ENCODE results near the gene PELI3. TPM values are rescaled to one million over a fixed set of nuclear protein-coding genes. Genes with fewer than 3 reads are reported as not detected.
"Not testable (repeated sequence)": the region's sequence is repeated elsewhere in the genome, so short reads cannot be mapped to it uniquely, and the experiment has no call there.

PELI3 gene
- total and polyA plus RNA-seq, 2 donors (not counting 1 experiment from before 2014, with no cell fraction given), result 3.2 to 15.6 TPM

DNA sequence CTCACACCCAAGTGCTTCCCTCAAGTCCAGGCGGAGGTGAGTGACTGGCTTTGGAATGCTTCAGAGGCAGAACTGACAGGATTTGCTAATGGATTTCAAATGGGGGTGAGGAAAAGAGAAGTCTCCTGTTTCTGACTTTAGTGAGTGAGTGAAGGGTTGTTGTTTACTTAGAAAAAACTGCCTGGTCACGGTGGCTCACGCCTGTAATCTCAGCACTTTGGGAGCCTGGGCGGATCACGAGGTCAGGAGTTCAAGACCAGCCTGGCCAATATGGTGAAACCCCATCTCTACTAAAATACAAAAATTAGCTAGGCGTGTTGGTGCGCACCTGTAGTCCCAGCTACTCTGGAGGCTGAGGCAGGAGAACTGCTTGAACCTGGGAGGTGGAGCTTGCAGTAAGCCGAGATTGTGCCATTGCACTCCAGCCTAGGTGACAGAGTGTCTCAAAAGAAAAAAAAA, 34.8 kb upstream of the PELI3 start:
- 100% methylated on average over 4 of the region's 8 CpGs for WGBS (ENCODE audit: insufficient coverage)
- H3K4me3 ChIP-seq (ENCODE audit: control extremely low read depth in 1 of 5, extremely low read depth in 1 of 5, insufficient read depth in 1 of 5, low read depth in 2 of 5, low read length in 4 of 5); H3K27ac Mint-ChIP-seq; H3K4me1 Mint-ChIP-seq; H4K20me1 ChIP-seq (ENCODE audit: control insufficient read depth, insufficient read depth, low read length, poor library complexity, severe bottlenecking); H3K79me2 ChIP-seq (ENCODE audit: control insufficient read depth, insufficient read depth, low read length); H3K4me1 ChIP-seq (ENCODE audit: control insufficient read depth in 2 of 2, insufficient read depth in 2 of 2, low read length in 2 of 2); H3K9me3 Mint-ChIP-seq (ENCODE audit: insufficient read depth); DNase-seq; H3K27ac ChIP-seq (ENCODE audit: low read length in 2 of 2); H2AFZ ChIP-seq (ENCODE audit: insufficient read depth, low read depth, low read length, poor library complexity, severe bottlenecking); H3K9me3 ChIP-seq (ENCODE audit: control extremely low read depth in 1 of 3, control insufficient read depth in 2 of 3, insufficient read depth in 1 of 3, low read length in 2 of 3); H3K9ac ChIP-seq (ENCODE audit: low read length); H3K27me3 Mint-ChIP-seq; ATAC-seq (ENCODE audit: low read depth); intact Hi-C loops (cut with micrococcal nuclease); POLR2A ChIA-PET; H3K27me3 ChIP-seq (replicated peaks in 1 of 4; ENCODE audit: control extremely low read depth in 1 of 4, control insufficient read depth in 3 of 4, insufficient read depth in 4 of 4, low read length in 3 of 4); H3K4me3 Mint-ChIP-seq; H3K4me2 ChIP-seq (replicated peaks; ENCODE audit: low read depth, low read length, poor library complexity, severe bottlenecking): not testable (repeated sequence)
- CTCF ChIA-PET, result interaction anchor here (0.7 to 1.7 kb wide), 5 partner anchors 20 to 434 kb away, joined by 3 to 5 read pairs (median 4); partner anchors contain the start of gene DPP3
- peaks cover 0 to 21% of the 10 kb centered on the region in 2 experiments for H3K36me3 ChIP-seq (replicated peaks in 1 of 2; ENCODE audit: control extremely low read depth in 1 of 2, control insufficient read depth in 1 of 2, extremely low read depth in 1 of 2, insufficient read depth in 2 of 2, low read length in 1 of 2)

- H3K27me3 Mint-ChIP-seq, result no peaks in the 10 kb centered on the region
- ATAC-seq (ENCODE audit: low read depth) (no peak), DNase-seq (no peak)
- Histone ChIP-seq H4K20me1 (ENCODE audit: control insufficient read depth, insufficient read depth, low read length, poor library complexity, severe bottlenecking) (no peaks in the 10 kb centered on the region), H3K9me3 (ENCODE audit: control extremely low read depth in 1 of 3, control insufficient read depth in 2 of 3, insufficient read depth in 1 of 3, low read length in 2 of 3) (no peaks in the 10 kb centered on the region), H3K27me3 (replicated peaks in 1 of 4; ENCODE audit: control extremely low read depth in 1 of 4, control insufficient read depth in 3 of 4, insufficient read depth in 4 of 4, low read length in 3 of 4) (no peaks in the 10 kb centered on the region), H3K4me3 (ENCODE audit: control extremely low read depth in 1 of 5, extremely low read depth in 1 of 5, insufficient read depth in 1 of 5, low read depth in 2 of 5, low read length in 4 of 5) (no peak overlapping the region), H3K9ac (ENCODE audit: low read length) (no peak overlapping the region), H3K36me3 (replicated peaks in 1 of 2; ENCODE audit: control extremely low read depth in 1 of 2, control insufficient read depth in 1 of 2, extremely low read depth in 1 of 2, insufficient read depth in 2 of 2, low read length in 1 of 2) (peaks cover 0 to 25% of the 10 kb centered on the region in 2 experiments), H3K4me2 (replicated peaks; ENCODE audit: low read depth, low read length, poor library complexity, severe bottlenecking) (no peak overlapping the region), H3K4me1 (ENCODE audit: control insufficient read depth in 2 of 2, insufficient read depth in 2 of 2, low read length in 2 of 2) (no peaks in the 10 kb centered on the region), H3K79me2 (ENCODE audit: control insufficient read depth, insufficient read depth, low read length) (peaks cover 7% of the 10 kb centered on the region), H2AFZ (ENCODE audit: insufficient read depth, low read depth, low read length, poor library complexity, severe bottlenecking) (no peak overlapping the region), H3K27ac (ENCODE audit: low read length in 2 of 2) (no peak overlapping the region)
- ChIA-PET CTCF (interaction anchor here (1.2 to 1.8 kb wide), 6 partner anchors 11 to 246 kb away, joined by 3 to 6 read pairs (median 4); partner anchors contain the start of genes DPP3 and NPAS4), POLR2A (no interaction called here)
- H3K27ac Mint-ChIP-seq, result no peak overlapping the region
- TF ChIP-seq CTCF (IDR thresholded peaks at IDR 0.05) (no peak), EZH2 (IDR thresholded peaks at IDR 0.05; ENCODE audit: borderline replicate concordance, insufficient read depth, low read depth, low read length, poor library complexity, severe bottlenecking) (no peak)
- 76% methylated on average over 4 of the region's 7 CpGs for WGBS (ENCODE audit: insufficient coverage)
- intact Hi-C loops (cut with micrococcal nuclease), result no loop called here
- no peak overlapping the region for H3K4me3 Mint-ChIP-seq
- H3K9me3 Mint-ChIP-seq (ENCODE audit: insufficient read depth), result no peaks in the 10 kb centered on the region
- H3K4me1 Mint-ChIP-seq, result peaks cover 5% of the 10 kb centered on the region
Observed at GRCh38 chr11:66432597-66432996, 34.1 kb upstream of the PELI3 start.
